CD14-positive monocyte (primary cell): Measurements from ENCODE around the gene DMPK. TPM values are rescaled to one million over a fixed set of nuclear protein-coding genes. Genes with fewer than 3 reads are reported as not detected.
A peak's percentile ranks its signal among the peaks of the same experiment; 100 is the strongest.

Experiments
- DNase-seq, 3 donors: peaks; one replicate each; pipeline ENCODE4 v3.0.0-alpha.2; 2011 to 2022
- H2AFZ ChIP-seq: 2 replicates; pipeline ENCODE4 v1.6.0; 2012; ENCODE audit warnings: mild to moderate bottlenecking, low read depth, low read length, inconsistent platforms; ENCODE audit not compliant: insufficient read depth, poor library complexity, severe bottlenecking
- H3K27ac ChIP-seq, 2 donors: 1 replicate in 1 of 2; 2 replicates in 1 of 2; pipeline ENCODE4 v1.5.1; 2012 to 2013; ENCODE audit warnings: low read length in 2 of 2, control low read depth in 1 of 2, inconsistent platforms in 1 of 2, low read depth in 1 of 2, mild to moderate bottlenecking in 1 of 2
- H3K27me3 ChIP-seq, 2 donors: one replicate each; pipeline versions ENCODE4 v1.6.0 to v1.6.1; 2011 to 2013; ENCODE audit warnings: low read length in 2 of 2; ENCODE audit not compliant: control insufficient read depth in 2 of 2, insufficient read depth in 2 of 2
- H3K36me3 ChIP-seq, 2 donors: replicated peaks in 1 of 2; 1 replicate in 1 of 2; 2 replicates in 1 of 2; pipeline versions ENCODE4 v1.5.1 to v1.6.1; 2012 to 2013; ENCODE audit warnings: low read length in 2 of 2, control low read depth in 1 of 2, inconsistent platforms in 1 of 2, mild to moderate bottlenecking in 1 of 2; ENCODE audit not compliant: insufficient read depth in 2 of 2, control insufficient read depth in 1 of 2
- H3K4me1 ChIP-seq, 2 donors: 1 replicate in 1 of 2; 2 replicates in 1 of 2; pipeline versions ENCODE4 v1.5.1 to v1.6.1; 2012 to 2013; ENCODE audit warnings: low read length in 2 of 2, control low read depth in 1 of 2, inconsistent platforms in 1 of 2, mild to moderate bottlenecking in 1 of 2, moderate library complexity in 1 of 2; ENCODE audit not compliant: insufficient read depth in 2 of 2, control insufficient read depth in 1 of 2
- H3K4me2 ChIP-seq: replicated peaks from 2 replicates; pipeline ENCODE3; 2012; ENCODE audit warnings: low read length, moderate library complexity, mild to moderate bottlenecking; ENCODE audit not compliant: poor library complexity, severe bottlenecking; ENCODE audit errors: extremely low read depth
- H3K4me3 ChIP-seq, 3 experiments: fragments of 200-600 bp in 1 of 3; sonication (generic) in 1 of 3; replicated peaks in 1 of 3; 1 replicate in 2 of 3; 2 replicates in 1 of 3; pipeline ENCODE4 v1.5.1; 2011 to 2013; ENCODE audit warnings: low read length in 3 of 3, mild to moderate bottlenecking in 3 of 3, control low read depth in 2 of 3, low read depth in 2 of 3, inconsistent platforms in 1 of 3, moderate library complexity in 1 of 3
- H3K79me2 ChIP-seq: 2 replicates; pipeline ENCODE4 v1.6.0; 2012; ENCODE audit warnings: mild to moderate bottlenecking, control low read depth, inconsistent platforms, low read length, moderate library complexity; ENCODE audit not compliant: insufficient read depth
- H3K9ac ChIP-seq: 2 replicates; pipeline ENCODE4 v1.6.0; 2017; ENCODE audit warnings: low read length, mild to moderate bottlenecking; ENCODE audit not compliant: insufficient read depth, poor library complexity, severe bottlenecking
- H3K9me3 ChIP-seq, 2 donors: replicated peaks in 1 of 2; 1 replicate in 1 of 2; 2 replicates in 1 of 2; pipeline versions ENCODE4 v1.5.1 to v1.6.1; 2012 to 2013; ENCODE audit warnings: low read length in 2 of 2, control low read depth in 1 of 2; ENCODE audit not compliant: control insufficient read depth in 1 of 2, insufficient read depth in 1 of 2
- H4K20me1 ChIP-seq: 2 replicates; pipeline ENCODE4 v1.6.0; 2012; ENCODE audit warnings: mild to moderate bottlenecking, low read length, control low read depth, moderate library complexity; ENCODE audit not compliant: insufficient read depth
- H3K27ac Mint-ChIP-seq, 7 donors: one replicate each; pipeline ENCODE4 v1.8.0; 2020; ENCODE audit warnings: mild to moderate bottlenecking in 7 of 7, mixed read lengths in 7 of 7, moderate library complexity in 6 of 7, inconsistent platforms in 2 of 7
- H3K27me3 Mint-ChIP-seq, 3 donors: one replicate each; pipeline ENCODE4 v1.8.0; 2021 to 2022; ENCODE audit warnings: low read depth in 3 of 3, mild to moderate bottlenecking in 3 of 3, mixed read lengths in 3 of 3, moderate library complexity in 3 of 3, inconsistent platforms in 1 of 3
- H3K36me3 Mint-ChIP-seq, 2 donors: one replicate each; pipeline ENCODE4 v1.8.0; 2020; ENCODE audit warnings: mixed read lengths in 2 of 2, inconsistent platforms in 1 of 2, mild to moderate bottlenecking in 1 of 2
- H3K4me1 Mint-ChIP-seq: one replicate; pipeline ENCODE4 v1.8.0; 2020; ENCODE audit warnings: mild to moderate bottlenecking, mixed read lengths
- H3K4me3 Mint-ChIP-seq, 2 donors: one replicate each; pipeline ENCODE4 v1.8.0; 2020; ENCODE audit warnings: mild to moderate bottlenecking in 2 of 2, mixed read lengths in 2 of 2, moderate library complexity in 1 of 2
- H3K9me3 Mint-ChIP-seq, 7 donors: one replicate each; pipeline ENCODE4 v1.8.0; 2020 to 2022; ENCODE audit warnings: mixed read lengths in 7 of 7, mild to moderate bottlenecking in 6 of 7, moderate library complexity in 6 of 7, inconsistent platforms in 2 of 7
- WGBS: methylation state at CpG from one replicate; pipeline ENCODE4 v1.1.5; 2013; ENCODE audit warnings: missing lambda C conversion rate; ENCODE audit not compliant: insufficient coverage; 5-methylcytosine and 5-hydroxymethylcytosine counted together
- intact Hi-C, 2 donors: fragments of 100-400 bp; cut with micrococcal nuclease; formaldehyde crosslinking; loops; one replicate each; pipeline versions ENCODE4 v1.15.0 to v1.15.1; 2023
- polyA plus RNA-seq, 3 donors: library from polyadenylated mRNA; depleted of rRNA in 1 of 3; unstranded in 2 of 3; stranded (reverse) in 1 of 3; fragments of 300-500 nt in 2 of 3; fragments of >200 nt in 1 of 3; fragmentation: Illumina TruSeq in 2 of 3; gene quantifications; 1 replicate in 2 of 3; 2 replicates in 1 of 3; pipeline ENCODE4 v1.2.3, GENCODE V29; 2012 to 2021
- TF ChIP-seq, protein P1 (sequence below): fragments of 200-600 bp; IDR thresholded peaks from one replicate; pipeline ENCODE4 v1.8.0; 2022; ENCODE audit warnings: antibody characterized with exemption, mild to moderate bottlenecking

DMPK gene
- polyA plus RNA-seq, 3 donors = 0.17 to 3.8 TPM; not detected in 1

DNA sequence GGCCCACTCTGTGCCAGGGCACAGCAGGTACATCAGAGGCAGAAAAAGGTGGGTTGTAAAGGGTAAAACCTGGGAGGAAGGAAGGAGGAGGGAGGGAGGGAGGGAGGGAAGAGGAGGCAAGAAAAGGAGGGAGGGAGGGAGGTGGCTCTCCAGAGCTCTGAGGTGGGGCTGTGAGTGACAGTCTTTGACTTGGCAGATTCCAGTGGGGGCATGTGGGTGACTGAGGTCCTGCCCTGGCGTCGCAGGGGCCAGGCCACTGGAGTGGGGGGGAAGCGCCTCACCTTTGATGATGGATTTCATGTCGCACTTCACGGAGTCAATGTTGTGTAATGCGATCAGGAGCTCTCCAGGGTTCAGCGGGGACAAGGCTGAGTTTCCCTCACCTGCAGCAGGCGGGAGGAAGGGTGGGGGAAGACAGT is 38.8 kb upstream of the DMPK start:
- no peak overlapping the region for H2AFZ ChIP-seq
- H3K4me3 ChIP-seq = no peak overlapping the region
- H3K9me3 ChIP-seq = no peaks in the 10 kb centered on the region
- H3K9ac ChIP-seq = no peak overlapping the region
- Mint-ChIP-seq H3K27ac (peak overlapping the region in 1 of 7 donors; percentile 44), H3K4me1 (no peaks in the 10 kb centered on the region), H3K9me3 (no peaks in the 10 kb centered on the region), H3K27me3 (peaks cover 3 to 13% (median 5%) of the 10 kb centered on the region in 3 donors), H3K4me3 (no peak overlapping the region), H3K36me3 (peaks cover 56 to 73% of the 10 kb centered on the region in 2 donors)
- no peak overlapping the region for H3K27ac ChIP-seq
- TF ChIP-seq, protein P1, sequence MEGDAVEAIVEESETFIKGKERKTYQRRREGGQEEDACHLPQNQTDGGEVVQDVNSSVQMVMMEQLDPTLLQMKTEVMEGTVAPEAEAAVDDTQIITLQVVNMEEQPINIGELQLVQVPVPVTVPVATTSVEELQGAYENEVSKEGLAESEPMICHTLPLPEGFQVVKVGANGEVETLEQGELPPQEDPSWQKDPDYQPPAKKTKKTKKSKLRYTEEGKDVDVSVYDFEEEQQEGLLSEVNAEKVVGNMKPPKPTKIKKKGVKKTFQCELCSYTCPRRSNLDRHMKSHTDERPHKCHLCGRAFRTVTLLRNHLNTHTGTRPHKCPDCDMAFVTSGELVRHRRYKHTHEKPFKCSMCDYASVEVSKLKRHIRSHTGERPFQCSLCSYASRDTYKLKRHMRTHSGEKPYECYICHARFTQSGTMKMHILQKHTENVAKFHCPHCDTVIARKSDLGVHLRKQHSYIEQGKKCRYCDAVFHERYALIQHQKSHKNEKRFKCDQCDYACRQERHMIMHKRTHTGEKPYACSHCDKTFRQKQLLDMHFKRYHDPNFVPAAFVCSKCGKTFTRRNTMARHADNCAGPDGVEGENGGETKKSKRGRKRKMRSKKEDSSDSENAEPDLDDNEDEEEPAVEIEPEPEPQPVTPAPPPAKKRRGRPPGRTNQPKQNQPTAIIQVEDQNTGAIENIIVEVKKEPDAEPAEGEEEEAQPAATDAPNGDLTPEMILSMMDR = no peak
- H3K4me2 ChIP-seq = no peak overlapping the region
- H3K27me3 ChIP-seq = peaks cover 2 to 9% of the 10 kb centered on the region in 2 donors
- peaks cover 65 to 72% of the 10 kb centered on the region in 2 donors for H3K36me3 ChIP-seq
- WGBS = 91% methylated on average over 7 of the region's 8 CpGs
- H4K20me1 ChIP-seq = peaks cover 47% of the 10 kb centered on the region
- DNase-seq = no peak
- no peaks in the 10 kb centered on the region for H3K79me2 ChIP-seq
- intact Hi-C loops = no loop called here
- peaks cover 2 to 3% of the 10 kb centered on the region in 2 donors for H3K4me1 ChIP-seq

DNA sequence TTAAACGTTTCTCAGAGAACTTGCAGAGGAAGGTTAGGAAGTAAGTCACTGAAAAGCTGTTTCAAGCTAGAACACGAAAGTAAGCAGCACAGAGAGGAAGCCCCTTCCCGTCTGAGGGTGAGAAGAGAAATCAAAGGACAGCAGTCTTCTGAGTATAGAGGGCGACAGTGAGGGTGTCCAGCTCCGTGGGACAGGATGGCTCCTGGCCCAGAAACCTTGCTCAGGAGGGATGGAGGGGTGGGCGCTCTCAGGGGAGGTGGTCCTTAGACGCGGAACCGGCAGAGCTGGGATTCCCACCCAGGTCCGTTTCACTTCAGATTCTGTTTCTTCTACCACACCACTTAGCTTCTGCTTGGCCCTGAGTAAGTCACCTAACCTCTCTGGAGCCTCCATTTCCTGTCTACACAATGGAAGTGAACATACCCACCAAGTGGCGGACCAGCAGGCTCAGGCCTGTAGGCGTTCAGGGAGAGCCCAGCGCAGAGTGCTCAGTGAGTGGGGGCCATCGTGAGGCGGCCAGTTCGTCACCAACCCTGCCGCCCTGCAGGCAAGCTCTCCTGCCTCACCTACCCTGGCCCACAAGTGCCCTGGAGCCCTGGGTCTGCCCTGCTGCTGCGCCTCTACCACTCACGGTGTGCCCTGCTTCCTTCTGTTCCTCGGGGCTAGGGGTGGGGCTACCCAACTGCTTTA is 38.3 kb upstream of the DMPK start:
- H3K4me1 Mint-ChIP-seq = peaks cover 4% of the 10 kb centered on the region
- H3K36me3 Mint-ChIP-seq = peaks cover 50 to 68% of the 10 kb centered on the region in 2 donors
- Histone ChIP-seq H3K4me3 (no peak overlapping the region), H3K79me2 (no peaks in the 10 kb centered on the region), H3K9ac (no peak overlapping the region), H3K4me1 (peaks cover 7 to 8% of the 10 kb centered on the region in 2 donors), H3K27ac (no peak overlapping the region), H3K36me3 (peaks cover 59 to 66% of the 10 kb centered on the region in 2 donors), H3K27me3 (peaks cover 6 to 14% of the 10 kb centered on the region in 2 donors), H3K4me2 (no peak overlapping the region), H4K20me1 (peaks cover 52% of the 10 kb centered on the region), H3K9me3 (no peaks in the 10 kb centered on the region), H2AFZ (no peak overlapping the region)
- no peak for DNase-seq
- H3K9me3 Mint-ChIP-seq = peaks cover 0 to 5% (median 0%) of the 10 kb centered on the region in 7 donors
- H3K27ac Mint-ChIP-seq = peak overlapping the region in 2 of 7 donors; percentile 21 to 42
- H3K27me3 Mint-ChIP-seq = peaks cover 8 to 19% (median 11%) of the 10 kb centered on the region in 3 donors
- TF ChIP-seq, protein P1 = no peak
- WGBS = 91% methylated on average over 16 of the region's 20 CpGs
- intact Hi-C loops = no loop called here
- no peak overlapping the region for H3K4me3 Mint-ChIP-seq
